ENCODE results near the gene ARHGEF18.

DNA sequence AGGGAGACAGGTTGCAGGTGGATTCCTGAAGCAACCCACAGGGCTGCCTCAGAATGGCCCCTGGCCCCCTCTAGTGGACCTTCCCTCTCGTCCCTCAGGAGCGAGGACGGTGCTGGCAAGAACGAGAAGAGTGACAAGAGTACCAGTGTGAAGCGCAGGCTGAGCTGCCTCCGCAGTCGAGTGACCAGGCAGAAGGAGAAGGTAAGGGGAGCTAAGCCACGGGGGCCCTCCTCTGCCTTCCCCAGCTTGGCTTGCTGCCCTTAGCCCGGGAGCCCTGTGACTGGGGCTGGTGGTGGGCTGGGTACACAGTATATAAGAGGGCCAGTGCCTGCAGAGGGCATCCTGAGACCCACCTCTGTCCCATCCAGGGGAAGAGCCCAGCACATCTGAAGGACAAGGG, 34.0 kb downstream of the ARHGEF18 start:
- TF ChIP-seq, protein P1, sequence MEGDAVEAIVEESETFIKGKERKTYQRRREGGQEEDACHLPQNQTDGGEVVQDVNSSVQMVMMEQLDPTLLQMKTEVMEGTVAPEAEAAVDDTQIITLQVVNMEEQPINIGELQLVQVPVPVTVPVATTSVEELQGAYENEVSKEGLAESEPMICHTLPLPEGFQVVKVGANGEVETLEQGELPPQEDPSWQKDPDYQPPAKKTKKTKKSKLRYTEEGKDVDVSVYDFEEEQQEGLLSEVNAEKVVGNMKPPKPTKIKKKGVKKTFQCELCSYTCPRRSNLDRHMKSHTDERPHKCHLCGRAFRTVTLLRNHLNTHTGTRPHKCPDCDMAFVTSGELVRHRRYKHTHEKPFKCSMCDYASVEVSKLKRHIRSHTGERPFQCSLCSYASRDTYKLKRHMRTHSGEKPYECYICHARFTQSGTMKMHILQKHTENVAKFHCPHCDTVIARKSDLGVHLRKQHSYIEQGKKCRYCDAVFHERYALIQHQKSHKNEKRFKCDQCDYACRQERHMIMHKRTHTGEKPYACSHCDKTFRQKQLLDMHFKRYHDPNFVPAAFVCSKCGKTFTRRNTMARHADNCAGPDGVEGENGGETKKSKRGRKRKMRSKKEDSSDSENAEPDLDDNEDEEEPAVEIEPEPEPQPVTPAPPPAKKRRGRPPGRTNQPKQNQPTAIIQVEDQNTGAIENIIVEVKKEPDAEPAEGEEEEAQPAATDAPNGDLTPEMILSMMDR (IDR thresholded peaks at IDR 0.05) = no peak
- TF ChIP-seq EZH2 (IDR thresholded peaks at IDR 0.05; ENCODE audit: borderline replicate concordance, insufficient read depth, low read depth, low read length, poor library complexity, severe bottlenecking) = no peak

Data from B cell (primary cell).